Measurements from ENCODE around the gene TMCC1.

DNA sequence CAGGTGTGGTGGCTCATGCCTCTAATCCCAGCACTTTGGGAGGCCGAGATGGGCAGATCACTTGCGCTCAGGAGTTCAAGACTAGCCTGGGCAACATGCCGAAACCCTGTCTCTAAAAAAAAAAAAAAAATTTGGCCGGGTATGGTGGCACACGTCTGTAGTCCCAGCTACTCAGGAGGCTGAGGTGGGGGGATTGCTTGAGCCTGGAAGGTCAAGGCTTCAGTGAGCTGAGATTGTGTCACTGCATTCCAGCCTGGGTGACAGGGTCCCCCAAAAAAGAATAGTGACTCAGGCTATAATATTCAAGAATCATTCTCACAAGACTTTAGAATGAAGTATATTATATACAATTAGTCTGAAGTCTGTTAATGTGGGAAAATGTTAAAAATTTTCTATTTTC lies 216.5 kb downstream of the TMCC1 start:
- TF ChIP-seq, protein P1, sequence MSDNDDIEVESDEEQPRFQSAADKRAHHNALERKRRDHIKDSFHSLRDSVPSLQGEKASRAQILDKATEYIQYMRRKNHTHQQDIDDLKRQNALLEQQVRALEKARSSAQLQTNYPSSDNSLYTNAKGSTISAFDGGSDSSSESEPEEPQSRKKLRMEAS (IDR thresholded peaks at IDR 0.05; ENCODE audit: insufficient read depth, insufficient read length), result no peak
- TF ChIP-seq POLR2A (IDR thresholded peaks at IDR 0.05; ENCODE audit: low read depth, low read length) (no peak), EZH2 (IDR thresholded peaks at IDR 0.05; ENCODE audit: borderline replicate concordance, low read depth, low read length, severe bottlenecking) (no peak), POLR2AphosphoS5 (IDR thresholded peaks at IDR 0.05; ENCODE audit: insufficient read depth, low read depth, low read length) (no peak), FOS (IDR thresholded peaks at IDR 0.05; ENCODE audit: borderline replicate concordance, insufficient read depth, low read length) (no peak), MYC (IDR thresholded peaks at IDR 0.05; ENCODE audit: low read depth, low read length) (no peak)
- TF ChIP-seq, protein P2, sequence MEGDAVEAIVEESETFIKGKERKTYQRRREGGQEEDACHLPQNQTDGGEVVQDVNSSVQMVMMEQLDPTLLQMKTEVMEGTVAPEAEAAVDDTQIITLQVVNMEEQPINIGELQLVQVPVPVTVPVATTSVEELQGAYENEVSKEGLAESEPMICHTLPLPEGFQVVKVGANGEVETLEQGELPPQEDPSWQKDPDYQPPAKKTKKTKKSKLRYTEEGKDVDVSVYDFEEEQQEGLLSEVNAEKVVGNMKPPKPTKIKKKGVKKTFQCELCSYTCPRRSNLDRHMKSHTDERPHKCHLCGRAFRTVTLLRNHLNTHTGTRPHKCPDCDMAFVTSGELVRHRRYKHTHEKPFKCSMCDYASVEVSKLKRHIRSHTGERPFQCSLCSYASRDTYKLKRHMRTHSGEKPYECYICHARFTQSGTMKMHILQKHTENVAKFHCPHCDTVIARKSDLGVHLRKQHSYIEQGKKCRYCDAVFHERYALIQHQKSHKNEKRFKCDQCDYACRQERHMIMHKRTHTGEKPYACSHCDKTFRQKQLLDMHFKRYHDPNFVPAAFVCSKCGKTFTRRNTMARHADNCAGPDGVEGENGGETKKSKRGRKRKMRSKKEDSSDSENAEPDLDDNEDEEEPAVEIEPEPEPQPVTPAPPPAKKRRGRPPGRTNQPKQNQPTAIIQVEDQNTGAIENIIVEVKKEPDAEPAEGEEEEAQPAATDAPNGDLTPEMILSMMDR (IDR thresholded peaks at IDR 0.05; ENCODE audit: extremely low read depth in 1 of 2, insufficient read depth in 1 of 2, low read depth in 1 of 2, low read length in 2 of 2), result no peak
